A549 (cell line): ENCODE results near the gene C16orf54.

Experiments
- CTCF ChIP-seq: fragments of >200 bp; sonication (Bioruptor Twin); formaldehyde crosslinking; IDR thresholded peaks from 3 replicates; pipeline ENCODE4 v1.5.1; 2016
- KDM5A ChIP-seq: fragments of 200-600 bp; sonication (generic); IDR thresholded peaks from 2 replicates; pipeline ENCODE4 v1.6.1; 2016; ENCODE audit warnings: antibody characterized with exemption, mild to moderate bottlenecking
- MAX ChIP-seq: IDR thresholded peaks from 2 replicates; pipeline ENCODE4 v1.6.1; 2012
- POLR2A ChIP-seq: IDR thresholded peaks from 2 replicates; pipeline ENCODE4 v1.6.1; 2012; ENCODE audit warnings: mild to moderate bottlenecking, low read length

GRCh38 chr16:29698042-29698441, 47.7 kb downstream of the C16orf54 start:
- TF ChIP-seq KDM5A, result no peak
- no peak for TF ChIP-seq POLR2A
- TF ChIP-seq MAX, result no peak
- no peak for TF ChIP-seq CTCF
